ENCODE measurements around the gene CYFIP1. TPM values are rescaled to one million over a fixed set of nuclear protein-coding genes. Genes with fewer than 3 reads are reported as not detected.

CYFIP1 gene
- total and polyA plus RNA-seq, 2 of the 13 experiments (the other 11 are each of a cell fraction or from before 2014, with no cell fraction given): 38.1 to 58.3 TPM

- POLR2A ChIA-PET: no interaction called here
These were observed 89.9 kb downstream of the CYFIP1 start for GRCh38 chr15:22890296-22890695.

GRCh38 chr15:22889146-22889818, 90.9 kb downstream of the CYFIP1 start:
- 92% methylated on average over 7 of the region's 14 CpGs for WGBS (ENCODE audit: low lambda C conversion rate)
- TF ChIP-seq ZNF670 (CRISPR knock-in tag; IDR thresholded peaks at IDR 0.05; ENCODE audit: borderline replicate concordance) (no peak), KDM6A (CRISPR knock-in tag; IDR thresholded peaks at IDR 0.05; ENCODE audit: low read depth) (no peak), ZNF768 (CRISPR knock-in tag; IDR thresholded peaks at IDR 0.05) (no peak), ZUFSP (CRISPR knock-in tag; IDR thresholded peaks at IDR 0.05; ENCODE audit: borderline replicate concordance) (no peak), ZNF260 (CRISPR knock-in tag; IDR thresholded peaks at IDR 0.05; ENCODE audit: borderline replicate concordance, low read depth) (no peak), ZNF614 (CRISPR knock-in tag; IDR thresholded peaks at IDR 0.05; ENCODE audit: borderline replicate concordance) (no peak), GMEB1 (CRISPR knock-in tag; IDR thresholded peaks at IDR 0.05; ENCODE audit: borderline replicate concordance) (no peak)

More at GRCh38 chr15:22890296-22890695, 89.9 kb downstream of the CYFIP1 start:
- H3K79me2 ChIP-seq (ENCODE audit: insufficient read depth, low read length): no peaks in the 10 kb centered on the region
- DNase-seq (ENCODE audit: low spot score) (no peak), ATAC-seq (no peak), FAIRE-seq (no peak)
- in situ Hi-C loops (cut with HindIII; ENCODE audit: extremely low pct_ligation_motif_present, low pct_unique_long_range_greater_than_20kb): no loop called here
- no peak overlapping the region for H3K9ac ChIP-seq (ENCODE audit: insufficient read depth, low read depth, low read length)
- TF ChIP-seq FOXC1 (CRISPR knock-in tag; IDR thresholded peaks at IDR 0.05; ENCODE audit: borderline replicate concordance): no peak
- no peak for TF ChIP-seq KAT2B (IDR thresholded peaks at IDR 0.05; ENCODE audit: borderline replicate concordance, low read depth, low read length)
- no peak for TF ChIP-seq ZNF275 (CRISPR knock-in tag; IDR thresholded peaks at IDR 0.05; ENCODE audit: borderline replicate concordance)
- no peak for TF ChIP-seq MYC (CRISPR knock-in tag; IDR thresholded peaks at IDR 0.05; ENCODE audit: borderline replicate concordance)
- TF ChIP-seq SKI (IDR thresholded peaks at IDR 0.05; ENCODE audit: partially characterized antibody): no peak
- TF ChIP-seq ZNF788 (CRISPR knock-in tag; IDR thresholded peaks at IDR 0.05; ENCODE audit: borderline replicate concordance): no peak
- no peak for TF ChIP-seq MTA1 (CRISPR knock-in tag; IDR thresholded peaks at IDR 0.05; ENCODE audit: borderline replicate concordance)
- TF ChIP-seq NFKBIZ (CRISPR knock-in tag; IDR thresholded peaks at IDR 0.05): no peak
- no peak for TF ChIP-seq SRSF1 (optimal IDR thresholded peaks at IDR 0.05; ENCODE audit: low read depth, low read length)
- no peak for TF ChIP-seq NFIB (CRISPR knock-in tag; IDR thresholded peaks at IDR 0.05; ENCODE audit: borderline replicate concordance)
- BruUV-seq (replicated peaks): no TSS peak
- H3K27me3 ChIP-seq (ENCODE audit: control insufficient read depth in 1 of 2, insufficient read depth in 2 of 2, low read length in 2 of 2): no peaks in the 10 kb centered on the region
- no peak overlapping the region for H2AFZ ChIP-seq (ENCODE audit: low read length)
- no peaks in the 10 kb centered on the region for H3K4me1 ChIP-seq (ENCODE audit: insufficient read depth, low read length)
- no peaks in the 10 kb centered on the region for H3K9me3 ChIP-seq (ENCODE audit: low read length)
- H4K20me1 ChIP-seq (ENCODE audit: insufficient read depth, low read length): no peaks in the 10 kb centered on the region
- peaks cover 12 to 21% of the 10 kb centered on the region in 2 experiments; a peak in 4 of 5 replicates for H3K36me3 ChIP-seq (replicated peaks in 1 of 2; ENCODE audit: control insufficient read depth in 1 of 2, insufficient read depth in 2 of 2, low read length in 2 of 2)
- H3K27ac ChIP-seq (ENCODE audit: extremely low read length, insufficient read depth, low read length): no peak overlapping the region
- CTCF ChIA-PET (ENCODE audit: low intra/inter-chr PET ratio, low total read pairs): no interaction called here
- H3K4me2 ChIP-seq (ENCODE audit: low read depth, low read length): no peak overlapping the region
- no peak overlapping the region for H3K4me3 ChIP-seq (replicated peaks in 1 of 3; ENCODE audit: insufficient read depth in 1 of 3, low read depth in 2 of 3, low read length in 3 of 3)
- 93% methylated on average over 9 of the region's 11 CpGs for WGBS (ENCODE audit: low lambda C conversion rate)
- intact Hi-C loops (cut with micrococcal nuclease; ENCODE audit: unreplicated experiment): no loop called here

More at GRCh38 chr15:22889146-22889818, 90.9 kb downstream of the CYFIP1 start:
- Histone ChIP-seq H3K4me2 (ENCODE audit: low read depth, low read length) (no peak overlapping the region), H3K9ac (ENCODE audit: insufficient read depth, low read depth, low read length) (no peak overlapping the region), H2AFZ (ENCODE audit: low read length) (no peak overlapping the region), H3K27ac (ENCODE audit: extremely low read length, insufficient read depth, low read length) (no peak overlapping the region), H3K36me3 (replicated peaks in 1 of 2; ENCODE audit: control insufficient read depth in 1 of 2, insufficient read depth in 2 of 2, low read length in 2 of 2) (peaks cover 12 to 21% of the 10 kb centered on the region in 2 experiments; a peak in 4 of 5 replicates), H3K4me1 (ENCODE audit: insufficient read depth, low read length) (peaks cover 4% of the 10 kb centered on the region; the same call in 1 of the 2 replicates), H3K4me3 (replicated peaks in 1 of 3; ENCODE audit: insufficient read depth in 1 of 3, low read depth in 2 of 3, low read length in 3 of 3) (no peak overlapping the region), H3K27me3 (ENCODE audit: control insufficient read depth in 1 of 2, insufficient read depth in 2 of 2, low read length in 2 of 2) (no peaks in the 10 kb centered on the region), H3K9me3 (ENCODE audit: low read length) (no peaks in the 10 kb centered on the region), H4K20me1 (ENCODE audit: insufficient read depth, low read length) (no peaks in the 10 kb centered on the region), H3K79me2 (ENCODE audit: insufficient read depth, low read length) (no peaks in the 10 kb centered on the region)
- FAIRE-seq: no peak
- ATAC-seq: no peak
- ChIA-PET POLR2A (no interaction called here), CTCF (ENCODE audit: low intra/inter-chr PET ratio, low total read pairs) (no interaction called here)
- no TSS peak for BruUV-seq (replicated peaks)
- intact Hi-C loops (cut with micrococcal nuclease; ENCODE audit: unreplicated experiment): no loop called here
- DNase-seq (ENCODE audit: low spot score): no peak
- in situ Hi-C loops (cut with HindIII; ENCODE audit: extremely low pct_ligation_motif_present, low pct_unique_long_range_greater_than_20kb): no loop called here
